Smooth muscle cell (in vitro differentiated cells): ENCODE measurements around the gene ATAD1. TPM values are rescaled to one million over a fixed set of nuclear protein-coding genes. Genes with fewer than 3 reads are reported as not detected.

Experiments used
- DNase-seq: peaks from one replicate; lab custom pipeline; 2025; ENCODE audit not compliant: unreplicated experiment; lab: John Stamatoyannopoulos, UW
- H2AFZ ChIP-seq: fragments of 200-600 bp; sonication (generic); 2 replicates; pipeline ENCODE4 v1.6.0; 2016; ENCODE audit warnings: antibody characterized with exemption, low read depth, mild to moderate bottlenecking
- H3F3A ChIP-seq: fragments of 200-600 bp; sonication (generic); 2 replicates; pipeline ENCODE4 v1.6.0; 2017; ENCODE audit warnings: antibody characterized with exemption, low read depth
- H3K27ac ChIP-seq: fragments of 200-600 bp; sonication (generic); 2 replicates; pipeline ENCODE4 v1.5.1; 2016; ENCODE audit warnings: low read depth, mild to moderate bottlenecking
- H3K27me3 ChIP-seq: fragments of 200-600 bp; sonication (generic); 2 replicates; pipeline ENCODE4 v1.6.1; 2016; ENCODE audit warnings: low read depth, mild to moderate bottlenecking
- H3K36me3 ChIP-seq: fragments of 200-600 bp; sonication (generic); 2 replicates; pipeline ENCODE4 v1.5.1; 2016; ENCODE audit warnings: low read depth
- H3K4me1 ChIP-seq: fragments of 200-600 bp; sonication (generic); 2 replicates; pipeline ENCODE4 v1.5.1; 2016; ENCODE audit warnings: low read depth
- H3K4me2 ChIP-seq: fragments of 200-600 bp; sonication (generic); 2 replicates; pipeline ENCODE4 v1.6.0; 2016; ENCODE audit warnings: mild to moderate bottlenecking
- H3K4me3 ChIP-seq: fragments of 200-600 bp; sonication (generic); 2 replicates; pipeline ENCODE4 v1.5.1; 2016; ENCODE audit warnings: mild to moderate bottlenecking
- H3K79me2 ChIP-seq: fragments of 200-600 bp; sonication (generic); 2 replicates; pipeline ENCODE4 v1.6.0; 2016; ENCODE audit warnings: low read depth, mild to moderate bottlenecking
- H3K9ac ChIP-seq: fragments of 200-600 bp; sonication (generic); 2 replicates; pipeline ENCODE4 v1.6.0; 2016; ENCODE audit warnings: low read depth
- H3K9me3 ChIP-seq: fragments of 200-600 bp; sonication (generic); replicated peaks from 2 replicates; pipeline ENCODE4 v1.5.1; 2016; ENCODE audit warnings: low read depth
- H4K20me1 ChIP-seq: fragments of 200-600 bp; sonication (generic); 2 replicates; pipeline ENCODE4 v1.6.0; 2016; ENCODE audit warnings: low read depth
- WGBS: methylation state at CpG from one replicate; pipeline ENCODE4 v1.1.7; 2016; ENCODE audit warnings: low lambda C conversion rate; 5-methylcytosine and 5-hydroxymethylcytosine counted together
- polyA plus RNA-seq: library from polyadenylated mRNA; unstranded; fragments of >200 nt; fragmentation: Nextera tagmentation; extraction: Ambion mirVana; gene quantifications from 2 replicates; pipeline ENCODE4 v1.2.1, GENCODE V29; 2016
- total RNA-seq: library from RNA; depleted of rRNA; stranded (reverse); fragments of >200 nt; gene quantifications from 2 replicates; pipeline ENCODE4 v1.2.3, GENCODE V29; 2014
- TF ChIP-seq, protein P1 (sequence below): fragments of 200-600 bp; sonication (generic); IDR thresholded peaks from 2 replicates; pipeline ENCODE4 v1.5.1; 2017; ENCODE audit warnings: borderline replicate concordance, mild to moderate bottlenecking, antibody characterized with exemption; ENCODE audit not compliant: insufficient read depth, poor library complexity, severe bottlenecking

The ATAD1 gene
- total and polyA plus RNA-seq, 2 experiments from 2014 or later, result 38.1 to 71.8 TPM

DNA sequence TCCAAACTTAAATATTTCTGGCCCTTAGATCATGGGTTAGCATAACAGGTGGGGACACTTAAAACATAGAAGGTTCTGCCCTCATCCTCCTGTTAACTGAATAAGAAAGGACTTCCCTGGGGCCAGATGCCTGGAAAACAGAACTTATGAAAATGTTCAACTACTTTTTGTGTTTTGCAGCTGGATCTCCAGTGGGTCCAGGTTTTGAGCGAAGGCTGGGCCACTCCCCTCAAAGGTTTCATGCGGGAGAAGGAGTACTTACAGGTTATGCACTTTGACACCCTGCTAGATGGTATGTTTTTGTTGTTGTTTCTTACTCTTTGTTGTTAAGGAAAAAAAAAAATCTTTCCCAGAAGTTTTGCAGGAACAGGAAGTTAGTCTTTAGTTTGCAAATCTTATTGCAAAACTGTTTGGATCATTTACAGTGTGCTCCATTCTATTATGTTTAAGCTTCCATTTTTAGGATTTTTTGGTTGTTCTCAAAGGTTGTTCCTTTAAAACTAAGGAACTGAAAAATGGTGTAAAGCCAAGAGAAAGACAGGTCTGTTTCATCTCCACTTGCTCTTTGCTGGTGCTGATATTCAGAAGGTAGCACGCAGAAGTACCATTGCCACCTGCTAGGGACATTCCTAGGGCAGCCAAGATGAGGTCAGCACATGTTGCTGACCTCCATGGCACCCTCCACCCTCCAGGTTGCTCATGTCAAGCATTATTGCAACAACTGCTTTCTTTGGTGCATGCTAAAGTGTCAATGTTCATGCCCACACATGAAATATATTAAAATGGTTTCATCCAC, 102.3 kb downstream of the ATAD1 start:
- Histone ChIP-seq H3K4me3 (no peak overlapping the region), H4K20me1 (peaks cover 1% of the 10 kb centered on the region), H3K27me3 (no peaks in the 10 kb centered on the region), H3K79me2 (no peaks in the 10 kb centered on the region), H3K36me3 (peaks cover 25% of the 10 kb centered on the region), H3F3A (no peaks in the 10 kb centered on the region), H3K9me3 (no peaks in the 10 kb centered on the region), H2AFZ (no peak overlapping the region), H3K4me1 (no peaks in the 10 kb centered on the region), H3K4me2 (no peak overlapping the region), H3K9ac (no peak overlapping the region), H3K27ac (no peak overlapping the region)
- TF ChIP-seq, protein P1, sequence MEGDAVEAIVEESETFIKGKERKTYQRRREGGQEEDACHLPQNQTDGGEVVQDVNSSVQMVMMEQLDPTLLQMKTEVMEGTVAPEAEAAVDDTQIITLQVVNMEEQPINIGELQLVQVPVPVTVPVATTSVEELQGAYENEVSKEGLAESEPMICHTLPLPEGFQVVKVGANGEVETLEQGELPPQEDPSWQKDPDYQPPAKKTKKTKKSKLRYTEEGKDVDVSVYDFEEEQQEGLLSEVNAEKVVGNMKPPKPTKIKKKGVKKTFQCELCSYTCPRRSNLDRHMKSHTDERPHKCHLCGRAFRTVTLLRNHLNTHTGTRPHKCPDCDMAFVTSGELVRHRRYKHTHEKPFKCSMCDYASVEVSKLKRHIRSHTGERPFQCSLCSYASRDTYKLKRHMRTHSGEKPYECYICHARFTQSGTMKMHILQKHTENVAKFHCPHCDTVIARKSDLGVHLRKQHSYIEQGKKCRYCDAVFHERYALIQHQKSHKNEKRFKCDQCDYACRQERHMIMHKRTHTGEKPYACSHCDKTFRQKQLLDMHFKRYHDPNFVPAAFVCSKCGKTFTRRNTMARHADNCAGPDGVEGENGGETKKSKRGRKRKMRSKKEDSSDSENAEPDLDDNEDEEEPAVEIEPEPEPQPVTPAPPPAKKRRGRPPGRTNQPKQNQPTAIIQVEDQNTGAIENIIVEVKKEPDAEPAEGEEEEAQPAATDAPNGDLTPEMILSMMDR, result no peak
- DNase-seq, result no peak
- 96% methylated on average over 3 of the region's 3 CpGs for WGBS

DNA sequence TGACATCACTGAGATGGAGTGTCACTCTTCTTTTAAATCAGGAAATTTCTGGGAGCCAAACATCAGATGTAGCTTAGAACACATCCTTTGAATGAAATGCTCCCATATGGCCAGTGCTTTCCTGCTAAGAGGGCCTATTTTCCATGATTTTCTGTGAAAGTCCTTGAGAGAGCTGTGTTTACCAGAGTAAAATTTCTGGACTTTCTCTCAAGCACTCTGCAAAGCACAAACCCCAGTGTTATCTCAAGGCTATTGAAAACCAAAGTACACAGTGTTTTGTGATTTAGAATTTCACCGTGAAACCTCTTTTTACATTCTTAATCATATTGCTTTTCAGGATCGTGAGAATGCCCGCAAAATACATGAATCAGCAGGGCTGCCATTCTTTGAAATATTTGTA, 104.3 kb downstream of the ATAD1 start:
- Histone ChIP-seq H3K4me2 (no peak overlapping the region), H3F3A (no peaks in the 10 kb centered on the region), H3K27ac (no peak overlapping the region), H2AFZ (no peak overlapping the region), H3K9me3 (no peaks in the 10 kb centered on the region), H3K36me3 (peaks cover 37% of the 10 kb centered on the region), H4K20me1 (peaks cover 14% of the 10 kb centered on the region), H3K4me3 (no peak overlapping the region), H3K9ac (no peak overlapping the region), H3K4me1 (no peaks in the 10 kb centered on the region), H3K27me3 (no peaks in the 10 kb centered on the region), H3K79me2 (no peaks in the 10 kb centered on the region)
- TF ChIP-seq, protein P1, result no peak
- 78% methylated on average over 3 of the region's 3 CpGs for WGBS
- no peak for DNase-seq

DNA sequence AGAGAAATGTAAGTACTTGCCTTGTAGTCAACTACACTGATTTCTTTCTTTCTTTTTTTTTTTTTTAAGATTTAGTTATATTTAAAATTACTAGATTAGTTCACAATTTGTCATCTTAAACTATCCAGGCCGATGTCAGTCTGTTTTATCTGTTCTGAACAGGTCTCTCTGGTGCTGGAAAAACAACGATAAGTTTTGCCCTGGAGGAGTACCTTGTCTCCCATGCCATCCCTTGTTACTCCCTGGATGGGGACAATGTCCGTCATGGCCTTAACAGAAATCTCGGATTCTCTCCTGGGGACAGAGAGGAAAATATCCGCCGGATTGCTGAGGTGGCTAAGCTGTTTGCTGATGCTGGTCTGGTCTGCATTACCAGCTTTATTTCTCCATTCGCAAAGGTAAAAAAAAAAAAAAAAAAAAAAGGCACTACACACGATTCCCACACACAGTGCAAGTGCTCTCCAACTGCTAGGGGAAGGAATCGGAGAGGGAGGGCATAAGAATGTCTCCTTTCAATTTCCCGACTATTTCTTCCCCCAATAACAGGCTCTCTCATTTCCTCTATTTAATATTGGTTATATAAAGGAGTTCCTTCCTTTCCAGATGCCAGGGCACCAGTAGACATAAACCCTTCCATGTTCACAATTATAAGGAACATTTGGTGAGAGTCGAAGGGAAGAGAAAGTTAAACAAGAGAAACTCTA, 105.0 kb downstream of the ATAD1 start:
- Histone ChIP-seq H2AFZ (no peak overlapping the region), H3K9ac (no peak overlapping the region), H3K4me1 (no peaks in the 10 kb centered on the region), H3K27me3 (no peaks in the 10 kb centered on the region), H3K9me3 (no peaks in the 10 kb centered on the region), H3K27ac (no peak overlapping the region), H4K20me1 (peaks cover 18% of the 10 kb centered on the region), H3K4me2 (no peak overlapping the region), H3K79me2 (peaks cover 5% of the 10 kb centered on the region), H3K4me3 (no peak overlapping the region), H3F3A (no peaks in the 10 kb centered on the region), H3K36me3 (peaks cover 37% of the 10 kb centered on the region)
- TF ChIP-seq, protein P1, result no peak
- DNase-seq, result no peak
- 94% methylated on average over 11 of the region's 11 CpGs for WGBS

DNA sequence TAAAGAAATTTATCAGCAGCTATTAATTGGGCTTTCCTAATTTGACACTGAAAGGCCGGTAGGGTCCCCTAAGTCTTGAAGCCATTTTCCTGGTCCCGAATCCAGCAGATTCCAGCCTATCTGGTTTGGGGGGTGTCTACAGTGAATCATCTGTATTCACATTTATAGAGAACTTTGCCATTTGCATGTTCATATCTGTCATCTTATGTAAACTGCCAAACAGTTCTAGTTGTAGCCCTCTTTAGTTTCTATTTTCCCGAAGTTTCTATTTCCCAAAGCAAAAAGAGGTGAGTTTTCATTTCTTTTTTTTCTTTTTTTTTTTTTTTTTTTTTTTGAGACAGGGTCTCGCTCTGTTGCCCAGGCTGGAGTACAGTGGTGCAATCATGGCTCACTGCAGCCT, 110.8 kb downstream of the ATAD1 start:
- no peaks in the 10 kb centered on the region for H3K27me3 ChIP-seq
- H2AFZ ChIP-seq, result no peak overlapping the region
- TF ChIP-seq, protein P1, result no peak
- no peak overlapping the region for H3K4me3 ChIP-seq
- no peak for DNase-seq
- 94% methylated on average over 4 of the region's 4 CpGs for WGBS
- H3K4me2 ChIP-seq, result no peak overlapping the region
- peaks cover 12% of the 10 kb centered on the region for H3K36me3 ChIP-seq
- peaks cover 71% of the 10 kb centered on the region for H4K20me1 ChIP-seq
- no peak overlapping the region for H3K27ac ChIP-seq
- no peaks in the 10 kb centered on the region for H3F3A ChIP-seq
- H3K4me1 ChIP-seq, result no peaks in the 10 kb centered on the region
- no peaks in the 10 kb centered on the region for H3K9me3 ChIP-seq
- no peak overlapping the region for H3K9ac ChIP-seq
- H3K79me2 ChIP-seq, result peaks cover 9% of the 10 kb centered on the region
